Left forelimb (tissue), 1 donor: ENCODE measurements around the gene CREB5.

Experiments used
- DNase-seq: peaks from one replicate; pipeline ENCODE4 v3.0.0-alpha.2; 2018; ENCODE audit warnings: low spot score

Gene CREB5

DNA sequence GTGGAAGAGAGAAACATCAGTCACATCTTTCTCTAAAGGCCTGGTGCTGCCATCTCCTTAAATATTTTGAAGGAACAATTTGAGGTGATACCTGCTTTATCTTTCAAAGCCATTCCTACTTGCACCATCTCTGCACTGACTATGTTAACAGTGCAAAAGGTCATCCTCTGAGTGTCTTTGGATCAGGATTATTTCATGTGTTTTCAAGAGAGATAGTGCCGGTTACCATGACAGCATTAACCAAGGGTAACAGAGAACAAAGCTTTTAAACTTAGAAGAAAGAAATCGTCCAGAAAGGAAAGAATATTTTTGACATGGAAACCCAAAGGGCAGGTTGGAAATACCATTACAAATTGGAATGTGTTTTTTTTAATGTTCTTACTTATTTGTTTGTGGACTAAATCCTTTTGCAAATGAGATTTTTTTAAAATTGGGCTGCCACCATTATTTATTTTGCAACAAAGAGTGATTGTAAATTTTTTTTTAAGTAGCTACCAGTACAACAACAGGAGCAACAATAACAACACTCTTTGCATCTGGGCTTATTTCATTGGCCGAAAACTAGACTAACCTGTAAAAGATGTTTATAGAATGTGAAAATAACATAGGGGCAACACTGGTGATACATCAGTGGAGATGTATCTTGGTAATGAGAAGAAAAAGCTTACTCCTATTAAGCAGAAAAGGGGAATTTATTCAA lies 234.2 kb downstream of the CREB5 start:
- DNase-seq = no peak

DNA sequence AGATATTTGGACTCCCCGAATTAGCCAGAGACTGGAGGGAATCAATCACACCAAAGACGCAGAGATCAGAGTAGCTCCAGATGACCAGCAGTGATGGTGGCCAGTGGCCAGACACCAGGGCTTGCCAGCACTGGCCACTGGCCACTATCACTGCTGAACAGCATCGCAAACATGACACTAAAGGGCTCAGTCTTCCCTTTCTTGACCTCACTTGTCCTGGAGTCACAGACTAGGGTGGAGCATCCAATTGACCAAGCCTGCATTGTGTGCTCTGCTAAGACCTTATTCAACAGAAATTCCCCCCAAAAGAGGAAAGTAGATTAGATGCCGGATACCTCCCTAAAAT lies 234.7 kb downstream of the CREB5 start:
- DNase-seq = no peak

DNA sequence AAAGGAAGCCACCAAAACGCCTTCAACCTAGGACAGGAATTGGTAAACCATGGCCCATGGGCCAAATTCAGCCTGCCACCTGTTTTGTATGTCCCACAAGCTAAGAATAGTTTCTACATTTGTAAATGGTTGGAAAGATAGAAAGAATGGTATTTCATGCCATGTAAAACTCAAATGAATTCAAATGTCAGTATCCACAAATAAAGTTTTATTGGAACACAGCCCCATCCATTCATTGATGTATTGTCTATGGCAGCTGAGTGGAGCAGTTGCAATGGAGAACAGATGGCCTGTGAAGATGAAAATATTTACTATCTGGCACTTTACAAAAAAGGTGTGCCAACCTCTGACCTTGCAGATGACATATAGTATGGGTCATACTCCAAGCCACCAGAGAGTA lies 236.9 kb downstream of the CREB5 start:
- no peak for DNase-seq

- DNase-seq = no peak
Observed at GRCh38 chr7:28649811-28650210, 237.5 kb downstream of the CREB5 start.

DNA sequence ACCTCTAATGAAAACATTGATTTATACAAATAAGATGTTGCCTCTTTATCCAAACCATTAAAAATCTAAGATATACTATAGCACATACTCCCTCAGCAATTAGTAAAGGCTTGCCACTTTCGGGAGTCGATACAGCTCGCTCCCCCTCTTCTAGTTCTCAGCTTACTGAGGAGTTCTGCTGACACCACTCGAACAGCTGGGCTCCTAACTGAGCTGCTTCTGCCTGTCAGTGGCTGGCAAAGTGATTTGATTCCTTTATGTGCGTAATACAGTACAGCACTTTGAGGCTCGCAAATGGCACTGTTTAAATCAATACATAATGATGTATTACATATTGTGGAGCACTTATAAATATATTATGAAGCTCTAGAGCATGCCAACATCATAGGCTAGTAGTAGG lies 241.8 kb downstream of the CREB5 start:
- DNase-seq = no peak

- no peak for DNase-seq
Observed at GRCh38 chr7:28656529-28656928, 244.2 kb downstream of the CREB5 start.

- DNase-seq = no peak
Observed at GRCh38 chr7:28658381-28658780, 246.1 kb downstream of the CREB5 start.

GRCh38 chr7:28660132-28660531 lies 247.8 kb downstream of the CREB5 start:
- no peak for DNase-seq

DNA sequence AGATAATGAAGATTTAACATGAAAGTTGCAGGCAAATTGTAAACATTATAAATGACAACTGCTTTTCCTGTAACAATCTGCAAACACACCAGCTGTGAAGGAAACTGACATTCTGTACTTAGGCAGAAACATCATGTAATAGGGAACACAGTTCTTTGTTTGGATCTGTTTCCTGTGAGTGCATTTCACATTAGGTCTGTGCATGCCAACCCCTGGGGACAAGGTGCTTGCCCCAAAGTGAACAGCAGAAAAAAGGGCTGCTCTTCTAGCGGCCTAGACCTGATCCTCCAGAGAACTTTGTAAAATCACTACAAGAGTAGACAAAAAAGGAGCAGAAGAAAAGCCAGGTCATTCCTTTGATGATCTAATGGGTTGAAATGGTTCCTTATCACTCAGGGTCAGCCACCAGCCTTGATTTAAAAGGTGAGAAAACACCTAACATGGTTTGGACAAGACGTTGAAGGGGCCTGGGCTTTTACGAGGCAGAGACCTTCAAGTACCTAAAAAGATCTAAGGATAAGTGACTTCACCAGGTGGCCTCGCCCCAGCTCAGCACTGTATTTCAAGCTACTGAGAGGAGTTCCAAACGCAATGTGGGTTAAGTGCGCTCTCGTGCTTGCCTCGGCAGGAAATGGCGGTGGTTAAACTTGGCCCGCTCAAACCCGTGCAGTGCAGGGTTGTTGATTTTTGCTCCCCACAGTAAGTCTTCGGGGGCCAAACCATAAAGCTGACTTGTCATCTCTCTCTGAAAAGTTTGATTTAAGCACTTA lies 249.7 kb downstream of the CREB5 start:
- DNase-seq = no peak

- DNase-seq = no peak
Observed at GRCh38 chr7:28666154-28666553, 253.8 kb downstream of the CREB5 start.

GRCh38 chr7:28668085-28668484 lies 255.8 kb downstream of the CREB5 start:
- DNase-seq = no peak

GRCh38 chr7:28669330-28669729 lies 257.0 kb downstream of the CREB5 start:
- no peak for DNase-seq

- no peak for DNase-seq
Observed at GRCh38 chr7:28671526-28671925, 259.2 kb downstream of the CREB5 start.

- DNase-seq = no peak
Observed at GRCh38 chr7:28672397-28672797, 260.1 kb downstream of the CREB5 start.

- no peak for DNase-seq
Observed at GRCh38 chr7:28674359-28674782, 262.1 kb downstream of the CREB5 start.

- no peak for DNase-seq
Observed at GRCh38 chr7:28675429-28675828, 263.1 kb downstream of the CREB5 start.

GRCh38 chr7:28677668-28678067 lies 265.4 kb downstream of the CREB5 start:
- no peak for DNase-seq

GRCh38 chr7:28678431-28678965 lies 266.2 kb downstream of the CREB5 start:
- DNase-seq = no peak

DNA sequence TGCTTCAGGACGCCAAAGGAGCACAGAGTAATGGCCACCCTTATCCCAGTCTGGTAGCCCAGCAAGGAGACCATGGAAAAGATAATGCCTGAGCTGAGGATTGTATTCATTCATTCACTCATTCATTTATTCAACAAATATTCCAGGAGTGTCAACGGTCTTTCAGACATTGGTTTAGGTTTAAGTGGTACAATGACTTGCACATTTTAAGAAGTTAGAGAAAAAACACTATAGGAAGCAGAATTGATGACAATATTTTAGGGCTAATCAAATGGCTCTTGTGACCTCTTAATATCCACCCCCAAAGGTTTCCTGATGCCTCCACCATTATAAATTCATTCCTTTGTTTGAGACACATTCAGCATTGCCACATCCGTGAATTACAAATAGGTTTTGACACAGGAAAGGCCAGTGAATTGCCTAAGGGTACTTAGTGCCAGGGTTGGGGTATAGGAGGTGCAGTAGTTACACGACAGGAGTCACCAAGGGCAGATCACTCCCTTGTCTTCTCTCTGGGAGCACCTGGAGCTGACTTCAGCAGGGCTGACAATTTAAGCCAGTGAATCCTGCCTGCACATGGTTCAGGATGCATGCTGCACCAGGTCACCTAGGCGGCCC lies 269.5 kb downstream of the CREB5 start:
- no peak for DNase-seq

- DNase-seq = no peak
Observed at GRCh38 chr7:28682801-28683200, 270.5 kb downstream of the CREB5 start.

DNA sequence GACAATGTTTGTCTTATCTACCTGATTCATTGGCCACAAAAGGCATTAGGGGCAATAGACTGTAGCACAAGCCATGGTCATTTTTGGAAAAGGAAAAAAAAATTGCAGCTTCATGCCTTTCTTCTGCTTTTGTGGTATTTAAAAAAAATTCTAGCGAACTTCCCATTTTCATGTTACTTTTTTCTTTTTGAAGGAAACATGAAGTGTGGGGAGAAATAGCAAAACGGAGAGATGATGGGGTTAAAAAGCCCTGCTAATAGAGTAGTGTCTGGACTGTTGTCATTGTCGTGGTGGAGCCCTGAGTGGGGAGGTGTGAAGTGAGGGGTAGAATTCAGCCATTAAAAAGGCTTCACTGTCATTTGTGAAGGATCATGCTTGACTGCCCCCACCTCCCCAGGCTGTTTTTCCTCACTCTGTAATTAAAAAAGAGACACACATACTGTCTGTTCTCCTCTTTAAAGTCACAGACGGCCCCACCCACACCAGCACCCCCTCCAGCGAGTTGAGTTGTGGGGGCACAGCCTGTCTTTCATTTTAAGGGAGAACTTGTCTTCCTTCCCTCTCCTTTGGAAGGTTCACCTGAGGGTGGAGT lies 272.4 kb downstream of the CREB5 start:
- DNase-seq = no peak

- no peak for DNase-seq
Observed at GRCh38 chr7:28685242-28685643, 272.9 kb downstream of the CREB5 start.
